Trophoblast cell (in vitro differentiated cells and primary cell): ENCODE measurements around the gene RPEL1.
A peak's percentile ranks its signal among the peaks of the same experiment; 100 is the strongest.
"Not testable (repeated sequence)": the region's sequence is repeated elsewhere in the genome, so short reads cannot be mapped to it uniquely, and the experiment has no call there.

ENCODE experiments used
- DNase-seq, 2 donors: peaks; one replicate each; pipeline ENCODE4 v3.0.0-alpha.2; 2016
- H2AFZ ChIP-seq: 2 replicates; pipeline ENCODE4 v1.6.1; 2013; ENCODE audit warnings: low read length, moderate library complexity, mild to moderate bottlenecking; ENCODE audit not compliant: insufficient read depth, poor library complexity
- H2AK5ac ChIP-seq: 2 replicates; pipeline ENCODE4 v1.6.1; 2013; ENCODE audit warnings: mild to moderate bottlenecking, low read length
- H2BK120ac ChIP-seq: 2 replicates; pipeline ENCODE4 v1.6.1; 2013; ENCODE audit warnings: low read length, mild to moderate bottlenecking, moderate library complexity; ENCODE audit not compliant: insufficient read depth, poor library complexity
- H2BK12ac ChIP-seq: 2 replicates; pipeline ENCODE4 v1.6.1; 2013; ENCODE audit warnings: mild to moderate bottlenecking, low read length, moderate library complexity
- H2BK5ac ChIP-seq: 2 replicates; pipeline ENCODE4 v1.6.1; 2013; ENCODE audit warnings: low read length, low read depth, moderate library complexity, mild to moderate bottlenecking; ENCODE audit not compliant: poor library complexity
- H3K14ac ChIP-seq: 2 replicates; pipeline ENCODE4 v1.6.1; 2013; ENCODE audit warnings: mild to moderate bottlenecking, low read length
- H3K18ac ChIP-seq: 2 replicates; pipeline ENCODE4 v1.6.1; 2013; ENCODE audit warnings: mild to moderate bottlenecking, low read length
- H3K23ac ChIP-seq: 2 replicates; pipeline ENCODE4 v1.6.1; 2013; ENCODE audit warnings: low read length
- H3K27ac ChIP-seq: 2 replicates; pipeline ENCODE4 v1.5.1; 2013; ENCODE audit warnings: low read depth, mild to moderate bottlenecking, inconsistent platforms, low read length, moderate library complexity
- H3K27me3 ChIP-seq: 2 replicates; pipeline ENCODE4 v1.6.1; 2013; ENCODE audit warnings: inconsistent platforms, mild to moderate bottlenecking, low read length, moderate library complexity; ENCODE audit not compliant: insufficient read depth
- H3K36me3 ChIP-seq, 2 experiments: 1 replicate in 1 of 2; 2 replicates in 1 of 2; pipeline ENCODE4 v1.6.1; 2013; ENCODE audit warnings: low read length in 2 of 2, mild to moderate bottlenecking in 2 of 2, moderate library complexity in 1 of 2; ENCODE audit not compliant: insufficient read depth in 2 of 2, control insufficient read depth in 1 of 2
- H3K4ac ChIP-seq: 2 replicates; pipeline ENCODE4 v1.6.1; 2013; ENCODE audit warnings: low read depth, mild to moderate bottlenecking, low read length, moderate library complexity
- H3K4me1 ChIP-seq, 2 experiments: 1 replicate in 1 of 2; 2 replicates in 1 of 2; pipeline ENCODE4 v1.6.1; 2013; ENCODE audit warnings: low read length in 2 of 2, mild to moderate bottlenecking in 2 of 2, moderate library complexity in 1 of 2; ENCODE audit not compliant: insufficient read depth in 2 of 2, control insufficient read depth in 1 of 2
- H3K4me2 ChIP-seq: 2 replicates; pipeline ENCODE4 v1.6.1; 2013; ENCODE audit warnings: inconsistent platforms, mild to moderate bottlenecking, low read length, moderate library complexity
- H3K4me3 ChIP-seq: 2 replicates; pipeline ENCODE4 v1.5.1; 2013; ENCODE audit warnings: mild to moderate bottlenecking, low read depth, low read length, inconsistent platforms
- H3K79me1 ChIP-seq: one replicate; pipeline ENCODE4 v1.6.1; 2013; ENCODE audit warnings: low read length
- H3K79me2 ChIP-seq: 2 replicates; pipeline ENCODE4 v1.6.1; 2013; ENCODE audit warnings: low read length, mild to moderate bottlenecking; ENCODE audit not compliant: control insufficient read depth, insufficient read depth, poor library complexity
- H3K9ac ChIP-seq: 2 replicates; pipeline ENCODE4 v1.6.1; 2013; ENCODE audit warnings: mild to moderate bottlenecking, low read length
- H3K9me3 ChIP-seq: 2 replicates; pipeline ENCODE4 v1.6.1; 2013; ENCODE audit warnings: low read depth, mild to moderate bottlenecking, control low read depth, inconsistent platforms, low read length; ENCODE audit not compliant: insufficient read depth
- H4K12ac ChIP-seq: 2 replicates; pipeline ENCODE4 v1.6.1; 2013; ENCODE audit warnings: low read depth, mild to moderate bottlenecking, low read length, moderate library complexity
- H4K8ac ChIP-seq: 2 replicates; pipeline ENCODE4 v1.6.1; 2013; ENCODE audit warnings: low read depth, mild to moderate bottlenecking, low read length, moderate library complexity
- H4K91ac ChIP-seq: one replicate; pipeline ENCODE4 v1.6.1; 2013; ENCODE audit warnings: low read depth, mild to moderate bottlenecking, low read length, moderate library complexity
- WGBS: extraction: QIAGEN DNeasy Blood & Tissue Kit; methylation state at CpG from one replicate; pipeline ENCODE4 v1.1.7; 2013; ENCODE audit warnings: missing lambda C conversion rate; ENCODE audit not compliant: insufficient read length, insufficient coverage; ENCODE audit errors: extremely low coverage; 5-methylcytosine and 5-hydroxymethylcytosine counted together

The RPEL1 gene

GRCh38 chr10:103204353-103205255 lies 41.1 kb upstream of the RPEL1 start:
- H4K91ac ChIP-seq: no peak overlapping the region
- no CpG with 5 or more reads among the region's 8 CpGs for WGBS

GRCh38 chr10:103205401-103205800 lies 40.3 kb upstream of the RPEL1 start:
- not testable (repeated sequence) for H2AK5ac ChIP-seq, H3K27me3 ChIP-seq, H2BK5ac ChIP-seq, H3K79me2 ChIP-seq, H3K9me3 ChIP-seq, H3K27ac ChIP-seq, H3K79me1 ChIP-seq, H3K4me3 ChIP-seq, H3K18ac ChIP-seq, H4K8ac ChIP-seq, H3K4me2 ChIP-seq, H4K12ac ChIP-seq, H3K9ac ChIP-seq, H3K36me3 ChIP-seq, DNase-seq, H2BK12ac ChIP-seq, H3K23ac ChIP-seq, H2BK120ac ChIP-seq, H3K14ac ChIP-seq, H3K4ac ChIP-seq, H4K91ac ChIP-seq, H2AFZ ChIP-seq
- peaks cover 9 to 11% of the 10 kb centered on the region in 2 experiments for H3K4me1 ChIP-seq
- WGBS: no CpG with 5 or more reads among the region's 4 CpGs

More at GRCh38 chr10:103204353-103205255, 41.1 kb upstream of the RPEL1 start:
- no peak overlapping the region for H2AFZ ChIP-seq
- no peak for DNase-seq
- H4K8ac ChIP-seq: no peak overlapping the region
- H3K4me1 ChIP-seq: peaks cover 9 to 11% of the 10 kb centered on the region in 2 experiments
- H3K79me2 ChIP-seq: no peaks in the 10 kb centered on the region
- no peak overlapping the region for H4K12ac ChIP-seq
- H2BK120ac ChIP-seq: no peak overlapping the region
- no peak overlapping the region for H3K4ac ChIP-seq
- H3K9ac ChIP-seq: no peak overlapping the region
- H3K9me3 ChIP-seq: no peaks in the 10 kb centered on the region
- no peak overlapping the region for H3K4me3 ChIP-seq
- no peak overlapping the region for H3K18ac ChIP-seq
- no peak overlapping the region for H3K14ac ChIP-seq
- no peak overlapping the region for H3K4me2 ChIP-seq
- no peaks in the 10 kb centered on the region for H3K27me3 ChIP-seq
- H2AK5ac ChIP-seq: no peak overlapping the region
- no peaks in the 10 kb centered on the region for H3K36me3 ChIP-seq
- no peak overlapping the region for H2BK12ac ChIP-seq
- no peak overlapping the region for H3K27ac ChIP-seq
- H3K23ac ChIP-seq: no peak overlapping the region
- peaks cover 5% of the 10 kb centered on the region for H3K79me1 ChIP-seq
- no peak overlapping the region for H2BK5ac ChIP-seq

- not testable (repeated sequence) for H3K9ac ChIP-seq, H2BK5ac ChIP-seq, H3K9me3 ChIP-seq, DNase-seq, H3K27me3 ChIP-seq, H4K91ac ChIP-seq, H4K12ac ChIP-seq, H3K27ac ChIP-seq, H3K14ac ChIP-seq, H2AFZ ChIP-seq, H3K4ac ChIP-seq, H3K4me3 ChIP-seq, H3K4me2 ChIP-seq, H3K23ac ChIP-seq, H3K79me2 ChIP-seq, H3K36me3 ChIP-seq, H4K8ac ChIP-seq, H3K79me1 ChIP-seq, H2AK5ac ChIP-seq
- peak overlapping the region; percentile 82 for H2BK12ac ChIP-seq
- no CpG with 5 or more reads among the region's 3 CpGs for WGBS
- peaks cover 9 to 11% of the 10 kb centered on the region in 2 experiments for H3K4me1 ChIP-seq
- H3K18ac ChIP-seq: peak overlapping the region; percentile 46
- H2BK120ac ChIP-seq: peak overlapping the region; percentile 20
Observed at GRCh38 chr10:103206715-103207114, 39.0 kb upstream of the RPEL1 start.

GRCh38 chr10:103207141-103207540 lies 38.5 kb upstream of the RPEL1 start:
- H3K79me2 ChIP-seq: no peaks in the 10 kb centered on the region
- no peak overlapping the region for H4K91ac ChIP-seq
- no peak overlapping the region for H4K8ac ChIP-seq
- H2BK12ac ChIP-seq: no peak overlapping the region
- H2AFZ ChIP-seq: no peak overlapping the region
- H3K4me3 ChIP-seq: no peak overlapping the region
- peak overlapping the region; percentile 43 for H2BK5ac ChIP-seq
- H3K23ac ChIP-seq: no peak overlapping the region
- H3K14ac ChIP-seq: no peak overlapping the region
- no peak overlapping the region for H2AK5ac ChIP-seq
- H3K36me3 ChIP-seq: peaks cover 0 to 1% of the 10 kb centered on the region in 2 experiments
- H3K9me3 ChIP-seq: no peaks in the 10 kb centered on the region
- H3K4me1 ChIP-seq: peaks cover 11% of the 10 kb centered on the region in 2 experiments
- peaks cover 7% of the 10 kb centered on the region for H3K79me1 ChIP-seq
- H3K9ac ChIP-seq: no peak overlapping the region
- no peak overlapping the region for H3K27ac ChIP-seq
- H3K4ac ChIP-seq: no peak overlapping the region
- H3K18ac ChIP-seq: no peak overlapping the region
- H3K27me3 ChIP-seq: no peaks in the 10 kb centered on the region
- no peak for DNase-seq
- H3K4me2 ChIP-seq: no peak overlapping the region
- H2BK120ac ChIP-seq: no peak overlapping the region
- H4K12ac ChIP-seq: no peak overlapping the region
- WGBS: no CpG with 5 or more reads among the region's 2 CpGs
